Epithelial cell of esophagus (primary cell): ENCODE data around the gene FAT3.

Experiments used
- DNase-seq: peaks from one replicate; pipeline ENCODE4 v3.0.0; 2010; ENCODE audit warnings: low read depth
- H3K4me3 ChIP-seq: 2 replicates; pipeline ENCODE4 v1.5.1; 2011; ENCODE audit warnings: mild to moderate bottlenecking, low read length, control low read depth
- CTCF ChIP-seq: IDR thresholded peaks from 2 replicates; pipeline ENCODE4 v1.5.1; 2011; ENCODE audit warnings: low read depth, mild to moderate bottlenecking, low read length, control low read depth, inconsistent platforms; ENCODE audit not compliant: insufficient read depth; ENCODE audit errors: missing control alignments

The FAT3 gene

GRCh38 chr11:92219476-92219875 lies 5.1 kb upstream of the FAT3 start:
- TF ChIP-seq CTCF = no peak
- DNase-seq = no peak

GRCh38 chr11:92222701-92223100 lies 1.9 kb upstream of the FAT3 start:
- no peak for DNase-seq
- no peak for TF ChIP-seq CTCF

More at GRCh38 chr11:92219476-92219875, 5.1 kb upstream of the FAT3 start:
- H3K4me3 ChIP-seq = no peak overlapping the region

GRCh38 chr11:92224054-92224406 lies 588 bp upstream of the FAT3 start:
- H3K4me3 ChIP-seq = no peak overlapping the region
- DNase-seq = no peak
- TF ChIP-seq CTCF = no peak

More at GRCh38 chr11:92222701-92223100, 1.9 kb upstream of the FAT3 start:
- no peak overlapping the region for H3K4me3 ChIP-seq

- DNase-seq = no peak
Observed at GRCh38 chr11:92225125-92225567, 528 bp downstream of the FAT3 start.

GRCh38 chr11:92225568-92226330 lies 1.1 kb downstream of the FAT3 start:
- TF ChIP-seq CTCF = no peak
- no peak overlapping the region for H3K4me3 ChIP-seq
- no peak for DNase-seq

More at GRCh38 chr11:92225125-92225567, 528 bp downstream of the FAT3 start:
- H3K4me3 ChIP-seq = no peak overlapping the region
- no peak for TF ChIP-seq CTCF

GRCh38 chr11:92226331-92227229 lies 2.0 kb downstream of the FAT3 start:
- H3K4me3 ChIP-seq = no peak overlapping the region
- no peak for DNase-seq
- no peak for TF ChIP-seq CTCF
